ENCODE results near the gene ASCL2. TPM values are rescaled to one million over a fixed set of nuclear protein-coding genes. Genes with fewer than 3 reads are reported as not detected.

The ASCL2 gene
- total RNA-seq, 3 donors from 2014 or later, result 0.96 to 4.8 (median 3.3) TPM

GRCh38 chr11:2260491-2261364, 9.7 kb downstream of the ASCL2 start:
- peak in 1 of 2 donors; percentile 45 for DNase-seq (ENCODE audit: low spot score in 2 of 2)
- Histone ChIP-seq H3K27me3 (no peaks in the 10 kb centered on the region), H3K4me3 (no peak overlapping the region), H3K9me3 (no peaks in the 10 kb centered on the region), H3K27ac (no peak overlapping the region), H3K4me1 (peaks cover 0 to 4% of the 10 kb centered on the region in 2 donors), H3K36me3 (no peaks in the 10 kb centered on the region)
- intact Hi-C loops (cut with DNase I; ENCODE audit: low total_unique reads), result no loop called here
- TF ChIP-seq POLR2A (IDR thresholded peaks at IDR 0.05) (no peak), POLR2AphosphoS5 (IDR thresholded peaks at IDR 0.05) (no peak), CTCF (IDR thresholded peaks at IDR 0.05) (no peak)

- H3K36me3 ChIP-seq, result no peaks in the 10 kb centered on the region
- no peak overlapping the region for H3K4me3 ChIP-seq
- intact Hi-C loops (cut with DNase I; ENCODE audit: low total_unique reads), result no loop called here
- H3K9me3 ChIP-seq, result no peaks in the 10 kb centered on the region
- H3K4me1 ChIP-seq, result peaks cover 0 to 4% of the 10 kb centered on the region in 2 donors
- no peak overlapping the region for H3K27ac ChIP-seq
- no peaks in the 10 kb centered on the region for H3K27me3 ChIP-seq
- TF ChIP-seq CTCF (IDR thresholded peaks at IDR 0.05), result no peak
- no peak for TF ChIP-seq POLR2A (IDR thresholded peaks at IDR 0.05)
- TF ChIP-seq POLR2AphosphoS5 (IDR thresholded peaks at IDR 0.05), result no peak
- peak in 1 of 2 donors; percentile 45 for DNase-seq (ENCODE audit: low spot score in 2 of 2)
These were observed 10.4 kb downstream of the ASCL2 start for GRCh38 chr11:2259897-2260451.

GRCh38 chr11:2259466-2259830, 10.9 kb downstream of the ASCL2 start:
- Histone ChIP-seq H3K27me3 (no peaks in the 10 kb centered on the region), H3K36me3 (no peaks in the 10 kb centered on the region), H3K27ac (no peak overlapping the region), H3K4me1 (peaks cover 0 to 4% of the 10 kb centered on the region in 2 donors), H3K9me3 (no peaks in the 10 kb centered on the region), H3K4me3 (no peak overlapping the region)
- intact Hi-C loops (cut with DNase I; ENCODE audit: low total_unique reads), result no loop called here
- TF ChIP-seq POLR2AphosphoS5 (IDR thresholded peaks at IDR 0.05) (no peak), CTCF (IDR thresholded peaks at IDR 0.05) (no peak), POLR2A (IDR thresholded peaks at IDR 0.05) (no peak)
- peak in 1 of 2 donors; percentile 34 for DNase-seq (ENCODE audit: low spot score in 2 of 2)

- no peak overlapping the region for H3K27ac ChIP-seq
- no peak for TF ChIP-seq POLR2AphosphoS5 (IDR thresholded peaks at IDR 0.05)
- no peak for TF ChIP-seq POLR2A (IDR thresholded peaks at IDR 0.05)
- TF ChIP-seq CTCF (IDR thresholded peaks at IDR 0.05), result no peak
- H3K36me3 ChIP-seq, result no peaks in the 10 kb centered on the region
- no peaks in the 10 kb centered on the region for H3K27me3 ChIP-seq
- H3K4me3 ChIP-seq, result no peak overlapping the region
- intact Hi-C loops (cut with DNase I; ENCODE audit: low total_unique reads), result no loop called here
- DNase-seq (ENCODE audit: low spot score in 2 of 2), result peak in 1 of 2 donors; percentile 47
- peaks cover 0 to 4% of the 10 kb centered on the region in 2 donors for H3K4me1 ChIP-seq
- no peaks in the 10 kb centered on the region for H3K9me3 ChIP-seq
These were observed 11.6 kb downstream of the ASCL2 start for GRCh38 chr11:2258501-2259465.
